BLaER1 treated with 17β-estradiol and CSF1 and Interleukin-3, amounts not matched to agents 10 nM and 100 nM (cell line): ENCODE data around the gene GNB1.

Source experiments
- H3K27ac ChIP-seq, 11 experiments: shearing (Covaris generic); formaldehyde crosslinking; 2 replicates each; pipeline ENCODE4 v1.8.1; 2022
- H3K27me3 ChIP-seq, 11 experiments: shearing (Covaris generic); formaldehyde crosslinking; 2 replicates each; pipeline ENCODE4 v1.8.1; 2022
- H3K36me3 ChIP-seq, 11 experiments: shearing (Covaris generic); formaldehyde crosslinking; 2 replicates each; pipeline ENCODE4 v1.8.1; 2022
- H3K4me1 ChIP-seq, 10 experiments: shearing (Covaris generic); formaldehyde crosslinking; 2 replicates each; pipeline ENCODE4 v1.8.1; 2022
- H3K4me2 ChIP-seq, 11 experiments: shearing (Covaris generic); formaldehyde crosslinking; 2 replicates each; pipeline ENCODE4 v1.8.1; 2022
- H3K4me3 ChIP-seq, 10 experiments: shearing (Covaris generic); formaldehyde crosslinking; 2 replicates each; pipeline ENCODE4 v1.8.1; 2022
- H3K9ac ChIP-seq, 11 experiments: shearing (Covaris generic); formaldehyde crosslinking; 2 replicates each; pipeline ENCODE4 v1.8.1; 2022
- H3K9me3 ChIP-seq, 11 experiments: shearing (Covaris generic); formaldehyde crosslinking; replicated peaks in 1 of 11; 2 replicates each; pipeline ENCODE4 v1.8.1; 2022
- H4K20me1 ChIP-seq, 11 experiments: shearing (Covaris generic); formaldehyde crosslinking; 2 replicates each; pipeline ENCODE4 v1.8.1; 2022
- Cebpa-rat ChIP-seq, 11 experiments: shearing (Covaris generic); IDR thresholded peaks; 2 replicates each; pipeline ENCODE4 v1.8.1; 2022

Gene GNB1

GRCh38 chr1:1880617-1881312, 10.1 kb downstream of the GNB1 start:
- H3K27me3 ChIP-seq: no peaks in the 10 kb centered on the region
- H4K20me1 ChIP-seq: peaks cover 100% of the 10 kb centered on the region in 11 experiments
- H3K4me2 ChIP-seq: peak overlapping the region in 7 of 11 experiments; percentile 1 to 35 (median 10); a peak in 6 of 22 replicates
- H3K4me1 ChIP-seq: peaks cover 23 to 89% (median 62%) of the 10 kb centered on the region in 10 experiments; a peak in 18 of 20 replicates
- H3K9ac ChIP-seq: 0 out of 22 replicates have a peak overlapping the region, but pooled peaks of 2 of the 11 experiments have one; percentile 14 to 23
- TF ChIP-seq Cebpa-rat (IDR thresholded peaks at IDR 0.05): no peak
- peaks cover 25 to 98% (median 87%) of the 10 kb centered on the region in 11 experiments for H3K36me3 ChIP-seq
- H3K9me3 ChIP-seq: peaks cover 0 to 13% (median 2%) of the 10 kb centered on the region in 11 experiments; a peak in 9 of 22 replicates
- H3K4me3 ChIP-seq: no peak overlapping the region
- H3K27ac ChIP-seq: no peak overlapping the region

GRCh38 chr1:1879942-1880341, 10.9 kb downstream of the GNB1 start:
- Histone ChIP-seq H3K27ac (no peak overlapping the region), H4K20me1 (peaks cover 100% of the 10 kb centered on the region in 11 experiments), H3K4me2 (peak overlapping the region in 1 of 11 experiments; percentile 21; a peak in 1 of 22 replicates), H3K4me1 (peaks cover 23 to 89% (median 59%) of the 10 kb centered on the region in 10 experiments; a peak in 18 of 20 replicates), H3K36me3 (peaks cover 33 to 100% (median 90%) of the 10 kb centered on the region in 11 experiments), H3K9ac (no peak overlapping the region), H3K27me3 (no peaks in the 10 kb centered on the region), H3K4me3 (no peak overlapping the region), H3K9me3 (peaks cover 0 to 21% (median 10%) of the 10 kb centered on the region in 11 experiments; a peak in 13 of 22 replicates)
- no peak for TF ChIP-seq Cebpa-rat (IDR thresholded peaks at IDR 0.05)

- TF ChIP-seq Cebpa-rat (IDR thresholded peaks at IDR 0.05): no peak
- H3K9me3 ChIP-seq: peaks cover 0 to 24% (median 12%) of the 10 kb centered on the region in 11 experiments; a peak in 13 of 22 replicates
- H3K4me3 ChIP-seq: no peak overlapping the region
- peaks cover 100% of the 10 kb centered on the region in 11 experiments for H4K20me1 ChIP-seq
- H3K4me1 ChIP-seq: peaks cover 18 to 89% (median 60%) of the 10 kb centered on the region in 10 experiments; a peak in 19 of 20 replicates
- no peaks in the 10 kb centered on the region for H3K27me3 ChIP-seq
- H3K4me2 ChIP-seq: peak overlapping the region in 5 of 11 experiments; percentile 16 to 33 (median 23); a peak in 5 of 22 replicates
- no peak overlapping the region for H3K9ac ChIP-seq
- peaks cover 42 to 100% (median 94%) of the 10 kb centered on the region in 11 experiments for H3K36me3 ChIP-seq
- H3K27ac ChIP-seq: no peak overlapping the region
These were observed 12.9 kb downstream of the GNB1 start for GRCh38 chr1:1877865-1878436.

GRCh38 chr1:1876335-1876930, 14.5 kb downstream of the GNB1 start:
- no peak for TF ChIP-seq Cebpa-rat (IDR thresholded peaks at IDR 0.05)
- Histone ChIP-seq H3K9me3 (peaks cover 0 to 24% (median 12%) of the 10 kb centered on the region in 11 experiments; a peak in 13 of 22 replicates), H3K27ac (no peak overlapping the region), H3K4me1 (peaks cover 24 to 89% (median 61%) of the 10 kb centered on the region in 10 experiments; a peak in 19 of 20 replicates), H3K36me3 (peaks cover 51 to 100% (median 99%) of the 10 kb centered on the region in 11 experiments), H3K9ac (no peak overlapping the region), H3K4me3 (no peak overlapping the region), H3K4me2 (peak overlapping the region in 3 of 11 experiments; percentile 7 to 30 (median 14); a peak in 3 of 22 replicates), H3K27me3 (no peaks in the 10 kb centered on the region), H4K20me1 (peaks cover 100% of the 10 kb centered on the region in 11 experiments)

- H3K4me2 ChIP-seq: peak overlapping the region in 1 of 11 experiments; percentile 30; a peak in 1 of 22 replicates
- H3K27me3 ChIP-seq: no peaks in the 10 kb centered on the region
- H3K9me3 ChIP-seq: peaks cover 0 to 24% (median 12%) of the 10 kb centered on the region in 11 experiments; a peak in 13 of 22 replicates
- H4K20me1 ChIP-seq: peaks cover 100% of the 10 kb centered on the region in 11 experiments
- no peak overlapping the region for H3K9ac ChIP-seq
- no peak for TF ChIP-seq Cebpa-rat (IDR thresholded peaks at IDR 0.05)
- no peak overlapping the region for H3K4me3 ChIP-seq
- no peak overlapping the region for H3K27ac ChIP-seq
- peaks cover 51 to 100% (median 99%) of the 10 kb centered on the region in 11 experiments for H3K36me3 ChIP-seq
- H3K4me1 ChIP-seq: peaks cover 27 to 89% (median 62%) of the 10 kb centered on the region in 10 experiments; a peak in 19 of 20 replicates
These were observed 15.0 kb downstream of the GNB1 start for GRCh38 chr1:1875932-1876331.

- peaks cover 36 to 90% (median 68%) of the 10 kb centered on the region in 10 experiments for H3K4me1 ChIP-seq
- peaks cover 100% of the 10 kb centered on the region in 11 experiments for H4K20me1 ChIP-seq
These were observed 16.0 kb downstream of the GNB1 start for GRCh38 chr1:1874901-1875300.

GRCh38 chr1:1873186-1873585, 17.7 kb downstream of the GNB1 start:
- no peak for TF ChIP-seq Cebpa-rat (IDR thresholded peaks at IDR 0.05)
- Histone ChIP-seq H3K27ac (peak overlapping the region in 4 of 11 experiments; percentile 7 to 42 (median 10); a peak in 2 of 22 replicates), H3K4me3 (no peak overlapping the region), H4K20me1 (peaks cover 100% of the 10 kb centered on the region in 11 experiments), H3K9ac (no peak overlapping the region; a peak in 1 of 22 replicates), H3K9me3 (peaks cover 0 to 21% (median 12%) of the 10 kb centered on the region in 11 experiments; a peak in 12 of 22 replicates), H3K36me3 (peaks cover 44 to 96% (median 79%) of the 10 kb centered on the region in 11 experiments), H3K27me3 (no peaks in the 10 kb centered on the region), H3K4me1 (peaks cover 47 to 94% (median 73%) of the 10 kb centered on the region in 10 experiments), H3K4me2 (peak overlapping the region; percentile 3 to 89 (median 29); a peak in 15 of 22 replicates)

More at GRCh38 chr1:1874901-1875300, 16.0 kb downstream of the GNB1 start:
- peaks cover 51 to 100% (median 91%) of the 10 kb centered on the region in 11 experiments for H3K36me3 ChIP-seq
- TF ChIP-seq Cebpa-rat (IDR thresholded peaks at IDR 0.05): no peak; a peak in 1 of 22 replicates
- no peak overlapping the region for H3K27ac ChIP-seq
- H3K4me3 ChIP-seq: no peak overlapping the region
- H3K9me3 ChIP-seq: peaks cover 0 to 24% (median 12%) of the 10 kb centered on the region in 11 experiments; a peak in 13 of 22 replicates
- H3K9ac ChIP-seq: no peak overlapping the region
- 0 out of 22 replicates have a peak overlapping the region, but pooled peaks of 1 of the 11 experiments have one; percentile 89 for H3K4me2 ChIP-seq
- no peaks in the 10 kb centered on the region for H3K27me3 ChIP-seq

- Histone ChIP-seq H3K9ac (peak overlapping the region in 2 of 11 experiments; percentile 15; a peak in 2 of 22 replicates), H3K27ac (peak overlapping the region in 2 of 11 experiments; percentile 10 to 42; a peak in 1 of 22 replicates), H3K27me3 (no peaks in the 10 kb centered on the region), H4K20me1 (peaks cover 100% of the 10 kb centered on the region in 11 experiments), H3K36me3 (peaks cover 44 to 95% (median 74%) of the 10 kb centered on the region in 11 experiments), H3K4me2 (peak overlapping the region; percentile 7 to 89 (median 53); a peak in 16 of 22 replicates), H3K4me1 (peaks cover 47 to 94% (median 73%) of the 10 kb centered on the region in 10 experiments), H3K4me3 (no peak overlapping the region), H3K9me3 (peaks cover 0 to 21% (median 12%) of the 10 kb centered on the region in 11 experiments; a peak in 12 of 22 replicates)
- no peak for TF ChIP-seq Cebpa-rat (IDR thresholded peaks at IDR 0.05)
These were observed 18.4 kb downstream of the GNB1 start for GRCh38 chr1:1872329-1872994.
